HG03064 (cell line): ENCODE data around the gene NTSR1.

Experiments used
- ATAC-seq: cut with Tn5 transposase; IDR thresholded peaks from one replicate; pipeline ENCODE4 v1.9.1; 2021; ENCODE audit warnings: low read depth; ENCODE audit not compliant: unreplicated experiment

The NTSR1 gene

GRCh38 chr20:62811720-62812119, 103.1 kb downstream of the NTSR1 start:
- ATAC-seq: no peak
